Measurements from ENCODE around the gene COQ8B.

COQ8B gene

DNA sequence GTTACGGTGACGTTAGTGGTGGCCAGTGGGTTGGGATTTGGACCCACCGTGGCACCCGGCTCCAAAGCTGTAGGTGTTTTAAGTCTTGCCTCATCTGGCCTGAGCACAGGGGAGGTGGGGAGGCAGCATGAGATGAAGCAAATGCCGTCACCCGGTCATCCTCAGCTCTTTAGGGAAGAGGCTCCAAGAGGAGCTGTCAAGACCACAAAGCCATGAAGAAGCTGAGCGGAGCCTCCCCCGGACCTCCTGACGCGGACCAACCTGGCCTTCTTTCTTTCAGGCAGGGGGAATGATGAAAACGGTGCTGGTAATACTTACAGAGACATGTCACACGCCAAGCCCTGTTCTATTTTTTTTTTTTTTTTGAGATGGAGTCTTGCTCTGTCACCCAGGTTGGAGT is 26.2 kb upstream of the COQ8B start:
- H3K27ac ChIP-seq (ENCODE audit: insufficient read depth, low read length, poor library complexity, severe bottlenecking) = no peak overlapping the region
- no peaks in the 10 kb centered on the region for H3K27me3 ChIP-seq (replicated peaks; ENCODE audit: control insufficient read depth, insufficient read depth, low read length, poor library complexity, severe bottlenecking)
- H3K4me3 ChIP-seq (ENCODE audit: insufficient read depth, low read depth, low read length, poor library complexity, severe bottlenecking) = no peak overlapping the region
- DNase-seq = no peak
- no peaks in the 10 kb centered on the region for H3K9me3 ChIP-seq (ENCODE audit: control insufficient read depth, low read length)
- H3K36me3 ChIP-seq (ENCODE audit: control insufficient read depth, insufficient read depth, low read length) = peaks cover 3% of the 10 kb centered on the region
- no peaks in the 10 kb centered on the region for H3K4me1 ChIP-seq (ENCODE audit: control insufficient read depth, insufficient read depth, low read length, poor library complexity, severe bottlenecking)

- Histone ChIP-seq H3K9me3 (ENCODE audit: control insufficient read depth, low read length) (no peaks in the 10 kb centered on the region), H3K4me3 (ENCODE audit: insufficient read depth, low read depth, low read length, poor library complexity, severe bottlenecking) (no peak overlapping the region), H3K4me1 (ENCODE audit: control insufficient read depth, insufficient read depth, low read length, poor library complexity, severe bottlenecking) (no peaks in the 10 kb centered on the region), H3K27ac (ENCODE audit: insufficient read depth, low read length, poor library complexity, severe bottlenecking) (no peak overlapping the region), H3K27me3 (replicated peaks; ENCODE audit: control insufficient read depth, insufficient read depth, low read length, poor library complexity, severe bottlenecking) (no peaks in the 10 kb centered on the region), H3K36me3 (ENCODE audit: control insufficient read depth, insufficient read depth, low read length) (peaks cover 4% of the 10 kb centered on the region)
- DNase-seq = no peak
Measured at GRCh38 chr19:40742477-40742876, 25.8 kb upstream of the COQ8B start.

DNA sequence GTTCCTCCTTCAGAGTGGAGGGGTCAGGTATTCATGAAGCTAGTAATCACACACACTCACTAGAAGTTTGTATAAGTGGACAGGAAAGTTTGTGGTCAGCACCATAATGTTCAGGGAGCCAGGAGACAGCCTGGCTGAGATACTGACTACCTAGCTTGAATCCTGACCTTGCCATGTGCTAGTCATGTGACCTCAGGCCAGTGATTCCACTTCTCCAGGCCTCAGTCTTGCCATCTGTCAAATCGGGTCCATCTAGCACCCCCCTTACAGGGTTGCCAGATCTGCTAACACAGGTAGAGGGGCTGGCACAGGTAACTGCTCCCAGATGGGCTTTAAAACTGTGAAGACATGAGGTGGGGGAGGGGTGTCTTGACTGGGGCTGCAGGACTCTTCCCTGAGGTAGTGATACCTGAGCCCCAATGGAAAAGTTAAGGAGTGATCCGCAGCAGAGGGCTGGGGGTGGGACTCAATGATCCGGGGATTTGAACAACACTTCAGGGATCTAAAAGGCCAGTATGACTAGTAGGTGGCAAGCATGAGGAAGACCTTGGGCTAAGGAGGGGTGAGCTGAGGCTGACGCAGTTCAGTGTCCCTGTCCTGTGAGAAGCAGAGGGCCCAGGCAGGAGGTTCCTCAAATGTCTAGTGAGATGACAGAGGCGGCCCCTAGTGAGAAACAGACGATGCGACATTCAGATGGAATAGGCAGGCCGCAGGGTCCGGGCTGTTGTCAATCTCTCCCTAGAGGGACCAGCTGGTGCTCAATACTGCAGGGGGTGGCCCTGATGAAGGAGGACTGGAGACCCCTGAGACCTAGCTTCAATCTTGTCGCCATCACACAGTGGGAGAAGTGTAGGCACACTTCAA is 25.1 kb upstream of the COQ8B start:
- DNase-seq = no peak
- H3K27me3 ChIP-seq (replicated peaks; ENCODE audit: control insufficient read depth, insufficient read depth, low read length, poor library complexity, severe bottlenecking) = no peaks in the 10 kb centered on the region
- peaks cover 8% of the 10 kb centered on the region for H3K36me3 ChIP-seq (ENCODE audit: control insufficient read depth, insufficient read depth, low read length)
- H3K27ac ChIP-seq (ENCODE audit: insufficient read depth, low read length, poor library complexity, severe bottlenecking) = no peak overlapping the region
- no peaks in the 10 kb centered on the region for H3K4me1 ChIP-seq (ENCODE audit: control insufficient read depth, insufficient read depth, low read length, poor library complexity, severe bottlenecking)
- H3K9me3 ChIP-seq (ENCODE audit: control insufficient read depth, low read length) = no peaks in the 10 kb centered on the region
- no peak overlapping the region for H3K4me3 ChIP-seq (ENCODE audit: insufficient read depth, low read depth, low read length, poor library complexity, severe bottlenecking)

DNA sequence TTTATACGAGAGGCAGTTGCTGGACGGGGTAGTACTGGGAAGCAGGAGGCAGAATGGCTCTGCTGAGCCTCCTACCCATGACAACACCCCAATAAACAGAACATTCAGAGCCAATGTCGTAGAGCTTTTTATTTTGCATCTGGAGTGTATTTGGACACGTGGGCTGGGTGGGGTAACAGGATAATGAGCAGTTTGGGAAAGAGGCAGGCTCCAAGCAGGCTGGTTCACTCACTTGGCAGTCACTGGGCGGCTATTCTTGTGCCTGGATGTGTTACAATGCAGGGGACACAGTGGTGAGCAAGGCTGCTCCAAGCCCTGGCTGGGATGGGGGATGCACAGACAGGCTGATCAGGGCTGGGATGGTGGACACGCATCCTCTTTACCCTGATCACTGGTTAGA is 24.1 kb upstream of the COQ8B start:
- peaks cover 10% of the 10 kb centered on the region for H3K36me3 ChIP-seq (ENCODE audit: control insufficient read depth, insufficient read depth, low read length)
- no peak for DNase-seq
- H3K9me3 ChIP-seq (ENCODE audit: control insufficient read depth, low read length) = no peaks in the 10 kb centered on the region
- no peak overlapping the region for H3K27ac ChIP-seq (ENCODE audit: insufficient read depth, low read length, poor library complexity, severe bottlenecking)
- H3K4me3 ChIP-seq (ENCODE audit: insufficient read depth, low read depth, low read length, poor library complexity, severe bottlenecking) = no peak overlapping the region
- H3K27me3 ChIP-seq (replicated peaks; ENCODE audit: control insufficient read depth, insufficient read depth, low read length, poor library complexity, severe bottlenecking) = no peaks in the 10 kb centered on the region
- H3K4me1 ChIP-seq (ENCODE audit: control insufficient read depth, insufficient read depth, low read length, poor library complexity, severe bottlenecking) = no peaks in the 10 kb centered on the region

DNA sequence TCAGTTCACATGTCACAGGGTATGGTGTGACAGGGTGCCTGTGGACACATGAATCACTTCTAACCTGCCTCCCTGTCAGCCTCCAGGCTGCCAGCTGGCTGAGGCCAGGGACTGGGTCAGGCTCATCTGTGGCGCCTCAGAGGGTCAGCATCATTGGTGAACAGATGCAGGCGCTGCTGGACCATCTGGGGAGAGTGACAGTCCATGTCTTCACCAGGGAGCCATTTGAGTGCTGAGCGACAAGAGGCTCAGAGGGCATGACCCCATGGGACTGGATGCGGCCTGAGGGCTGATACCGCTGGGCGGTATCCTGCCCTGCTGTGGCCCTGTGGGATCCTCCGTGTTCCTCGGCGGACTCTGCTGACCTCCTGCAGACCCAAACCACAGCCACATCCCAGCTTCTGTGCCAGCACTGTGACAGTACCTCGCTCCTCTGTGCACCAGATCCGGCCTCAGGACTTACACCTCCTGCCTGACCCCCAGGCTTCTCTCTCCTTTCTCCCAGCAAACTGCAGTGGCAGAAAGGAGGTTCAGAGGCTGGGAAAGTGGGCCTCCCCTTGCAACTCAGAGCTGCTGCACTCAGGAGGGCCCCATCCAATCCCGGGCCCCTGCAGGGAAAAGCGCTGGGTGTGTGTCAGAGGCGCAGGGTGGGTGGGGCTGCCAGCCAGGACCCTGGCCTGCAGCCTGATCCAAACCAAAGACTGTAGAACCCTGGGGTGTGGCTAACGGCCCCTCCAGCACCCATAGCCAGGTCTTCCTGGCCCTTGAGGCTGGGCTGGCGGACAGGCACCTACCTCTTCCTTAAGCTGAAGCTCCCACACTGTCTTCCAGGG is 23.4 kb upstream of the COQ8B start:
- no peaks in the 10 kb centered on the region for H3K4me1 ChIP-seq (ENCODE audit: control insufficient read depth, insufficient read depth, low read length, poor library complexity, severe bottlenecking)
- no peaks in the 10 kb centered on the region for H3K27me3 ChIP-seq (replicated peaks; ENCODE audit: control insufficient read depth, insufficient read depth, low read length, poor library complexity, severe bottlenecking)
- peaks cover 13% of the 10 kb centered on the region for H3K36me3 ChIP-seq (ENCODE audit: control insufficient read depth, insufficient read depth, low read length)
- no peaks in the 10 kb centered on the region for H3K9me3 ChIP-seq (ENCODE audit: control insufficient read depth, low read length)
- no peak overlapping the region for H3K4me3 ChIP-seq (ENCODE audit: insufficient read depth, low read depth, low read length, poor library complexity, severe bottlenecking)
- no peak overlapping the region for H3K27ac ChIP-seq (ENCODE audit: insufficient read depth, low read length, poor library complexity, severe bottlenecking)
- no peak for DNase-seq

DNA sequence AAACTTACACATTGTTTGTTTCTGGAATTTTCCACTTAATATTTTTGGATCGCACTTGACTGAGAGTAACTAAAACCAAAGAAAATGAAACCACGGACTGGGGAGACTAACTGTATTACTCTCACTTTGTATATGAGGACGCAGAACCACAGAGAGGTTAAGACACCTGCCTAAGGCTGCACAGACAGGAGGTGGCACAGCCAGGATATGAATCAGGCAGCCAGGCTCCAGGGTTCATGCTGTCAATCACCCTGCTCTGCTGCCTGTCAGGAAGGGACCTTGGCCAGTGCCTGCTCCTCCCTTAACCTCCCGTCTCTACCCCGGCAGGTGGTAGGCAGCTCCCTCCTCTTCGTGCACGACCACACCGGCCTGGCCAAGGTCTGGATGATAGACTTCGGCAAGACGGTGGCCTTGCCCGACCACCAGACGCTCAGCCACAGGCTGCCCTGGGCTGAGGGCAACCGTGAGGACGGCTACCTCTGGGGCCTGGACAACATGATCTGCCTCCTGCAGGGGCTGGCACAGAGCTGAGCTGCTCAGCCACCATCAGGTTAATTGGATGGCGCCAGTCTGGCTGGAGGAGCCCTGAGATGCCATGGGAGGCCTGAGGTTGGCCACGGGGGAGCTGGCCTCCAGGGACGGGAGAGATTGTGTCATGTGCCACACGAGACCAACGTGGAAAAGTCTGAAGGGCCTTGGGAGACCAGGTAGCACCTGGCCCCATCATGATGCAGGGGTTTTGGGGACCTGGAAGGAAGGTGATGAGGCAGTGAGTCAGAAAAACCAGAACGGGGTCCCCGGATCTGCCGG is 22.5 kb upstream of the COQ8B start:
- H3K4me3 ChIP-seq (ENCODE audit: insufficient read depth, low read depth, low read length, poor library complexity, severe bottlenecking) = no peak overlapping the region
- H3K27me3 ChIP-seq (replicated peaks; ENCODE audit: control insufficient read depth, insufficient read depth, low read length, poor library complexity, severe bottlenecking) = no peaks in the 10 kb centered on the region
- H3K36me3 ChIP-seq (ENCODE audit: control insufficient read depth, insufficient read depth, low read length) = peaks cover 18% of the 10 kb centered on the region
- no peaks in the 10 kb centered on the region for H3K9me3 ChIP-seq (ENCODE audit: control insufficient read depth, low read length)
- no peak overlapping the region for H3K27ac ChIP-seq (ENCODE audit: insufficient read depth, low read length, poor library complexity, severe bottlenecking)
- no peak for DNase-seq
- H3K4me1 ChIP-seq (ENCODE audit: control insufficient read depth, insufficient read depth, low read length, poor library complexity, severe bottlenecking) = no peaks in the 10 kb centered on the region

GRCh38 chr19:40737102-40737644 is 20.5 kb upstream of the COQ8B start:
- Histone ChIP-seq H3K36me3 (ENCODE audit: control insufficient read depth, insufficient read depth, low read length) (peaks cover 31% of the 10 kb centered on the region), H3K4me3 (ENCODE audit: insufficient read depth, low read depth, low read length, poor library complexity, severe bottlenecking) (no peak overlapping the region), H3K9me3 (ENCODE audit: control insufficient read depth, low read length) (no peaks in the 10 kb centered on the region), H3K4me1 (ENCODE audit: control insufficient read depth, insufficient read depth, low read length, poor library complexity, severe bottlenecking) (no peaks in the 10 kb centered on the region), H3K27ac (ENCODE audit: insufficient read depth, low read length, poor library complexity, severe bottlenecking) (no peak overlapping the region), H3K27me3 (replicated peaks; ENCODE audit: control insufficient read depth, insufficient read depth, low read length, poor library complexity, severe bottlenecking) (no peaks in the 10 kb centered on the region)
- DNase-seq = no peak

GRCh38 chr19:40736661-40737060 is 20.0 kb upstream of the COQ8B start:
- Histone ChIP-seq H3K4me3 (ENCODE audit: insufficient read depth, low read depth, low read length, poor library complexity, severe bottlenecking) (no peak overlapping the region), H3K27me3 (replicated peaks; ENCODE audit: control insufficient read depth, insufficient read depth, low read length, poor library complexity, severe bottlenecking) (no peaks in the 10 kb centered on the region), H3K27ac (ENCODE audit: insufficient read depth, low read length, poor library complexity, severe bottlenecking) (no peak overlapping the region), H3K9me3 (ENCODE audit: control insufficient read depth, low read length) (no peaks in the 10 kb centered on the region), H3K4me1 (ENCODE audit: control insufficient read depth, insufficient read depth, low read length, poor library complexity, severe bottlenecking) (no peaks in the 10 kb centered on the region), H3K36me3 (ENCODE audit: control insufficient read depth, insufficient read depth, low read length) (peaks cover 31% of the 10 kb centered on the region)
- DNase-seq = no peak

DNA sequence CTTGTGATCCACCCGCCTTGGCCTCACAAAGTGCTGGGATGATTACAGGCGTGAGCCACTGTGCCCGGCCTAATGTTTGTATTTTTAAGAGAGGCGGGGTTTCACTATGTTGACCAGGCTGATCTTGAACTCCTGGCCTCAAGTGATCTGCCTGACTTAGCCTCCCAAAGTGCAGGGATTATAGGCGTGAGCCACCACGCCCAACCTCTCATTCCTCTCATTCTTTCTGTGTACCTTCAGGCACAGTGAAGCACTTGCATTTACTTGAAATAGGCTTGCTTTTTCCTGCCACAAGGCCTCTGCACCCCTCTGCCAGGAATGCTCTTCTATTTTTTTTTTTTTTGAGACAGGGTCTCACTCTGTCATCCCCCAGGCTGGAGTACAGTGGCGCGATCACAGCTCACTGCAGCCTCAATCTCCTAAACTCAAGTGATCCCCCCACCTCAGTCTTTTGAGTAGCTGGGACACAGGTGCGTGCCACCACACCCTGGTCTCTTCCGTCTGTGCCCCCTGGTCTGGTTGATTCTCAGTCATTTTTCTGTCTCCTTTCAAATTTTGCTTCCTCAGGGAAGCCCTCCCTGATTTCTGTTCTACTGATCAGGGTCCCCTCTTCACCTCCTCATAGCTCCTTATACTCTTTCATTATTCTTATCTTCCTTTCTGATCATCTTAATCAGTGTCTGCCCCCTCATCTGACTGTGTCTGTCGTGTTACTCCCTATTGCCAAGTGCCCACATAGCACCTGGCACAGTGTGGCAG is 18.5 kb upstream of the COQ8B start:
- H3K4me1 ChIP-seq (ENCODE audit: control insufficient read depth, insufficient read depth, low read length, poor library complexity, severe bottlenecking) = no peaks in the 10 kb centered on the region
- no peaks in the 10 kb centered on the region for H3K9me3 ChIP-seq (ENCODE audit: control insufficient read depth, low read length)
- DNase-seq = no peak
- peaks cover 42% of the 10 kb centered on the region for H3K36me3 ChIP-seq (ENCODE audit: control insufficient read depth, insufficient read depth, low read length)
- H3K4me3 ChIP-seq (ENCODE audit: insufficient read depth, low read depth, low read length, poor library complexity, severe bottlenecking) = no peak overlapping the region
- H3K27ac ChIP-seq (ENCODE audit: insufficient read depth, low read length, poor library complexity, severe bottlenecking) = no peak overlapping the region
- H3K27me3 ChIP-seq (replicated peaks; ENCODE audit: control insufficient read depth, insufficient read depth, low read length, poor library complexity, severe bottlenecking) = no peaks in the 10 kb centered on the region
